ENCODE data around the gene VWF.

- no peak for TF ChIP-seq EZH2 (IDR thresholded peaks at IDR 0.05)
- TF ChIP-seq POLR2AphosphoS5 (IDR thresholded peaks at IDR 0.05; ENCODE audit: borderline replicate concordance, low read depth, low read length): no peak
- TF ChIP-seq FOXP2 (optimal IDR thresholded peaks at IDR 0.05; ENCODE audit: control extremely low read depth, extremely low read length, insufficient read depth): no peak
These were observed 64.5 kb downstream of the VWF start for GRCh38 chr12:6059860-6060565.
